SK-N-SH treated with all-trans-retinoic acid at 6 μM for 48 hours (cell line): ENCODE measurements around the gene PTPMT1.

ENCODE experiments used
- ATAC-seq: fragments of 200-7000 bp; cut with Tn5 transposase; 3 replicates; pipeline ENCODE4 v1.9.1; 2020; ENCODE audit warnings: mild to moderate bottlenecking, moderate library complexity
- ARNTL ChIP-seq: fragments of 450-650 bp; formaldehyde crosslinking; IDR thresholded peaks from 2 replicates; pipeline ENCODE4 v1.5.0; 2020; ENCODE audit warnings: low read depth, mild to moderate bottlenecking, moderate library complexity, borderline replicate concordance
- BACH2 ChIP-seq: fragments of 250-450 bp; sonication (Bioruptor Pico); IDR thresholded peaks from 2 replicates; pipeline ENCODE4 v1.9.0; 2021; ENCODE audit warnings: mild to moderate bottlenecking, borderline replicate concordance
- ESRRG ChIP-seq: fragments of 250-450 bp; sonication (Bioruptor Pico); IDR thresholded peaks from 2 replicates; pipeline ENCODE4 v1.6.1; 2021; ENCODE audit warnings: mild to moderate bottlenecking
- GLIS3 ChIP-seq: fragments of 250-450 bp; sonication (Bioruptor Pico); IDR thresholded peaks from 2 replicates; pipeline ENCODE4 v1.5.0; 2020; ENCODE audit warnings: mild to moderate bottlenecking, moderate library complexity
- ISL1 ChIP-seq: fragments of 250-450 bp; sonication (Bioruptor Pico); IDR thresholded peaks from 2 replicates; pipeline ENCODE4 v2.1.2; 2022; ENCODE audit warnings: mild to moderate bottlenecking, moderate library complexity
- OSR1 ChIP-seq: fragments of 250-450 bp; sonication (Bioruptor Pico); IDR thresholded peaks from 2 replicates; pipeline ENCODE4 v1.8.0; 2022; ENCODE audit warnings: moderate library complexity, mild to moderate bottlenecking, inconsistent platforms
- PPARA ChIP-seq: fragments of 250-450 bp; sonication (Bioruptor Pico); IDR thresholded peaks from 2 replicates; pipeline ENCODE4 v1.5.0; 2020; ENCODE audit warnings: mild to moderate bottlenecking, borderline replicate concordance
- RARB ChIP-seq: fragments of 250-450 bp; sonication (Bioruptor Pico); IDR thresholded peaks from 2 replicates; pipeline ENCODE4 v1.8.0; 2021; ENCODE audit warnings: mild to moderate bottlenecking, moderate library complexity
- TCF4 ChIP-seq: fragments of 250-450 bp; sonication (Bioruptor Pico); IDR thresholded peaks from 2 replicates; pipeline ENCODE4 v1.8.0; 2021; ENCODE audit warnings: mild to moderate bottlenecking, moderate library complexity, borderline replicate concordance
- ZC3H10 ChIP-seq: fragments of 250-450 bp; sonication (Bioruptor Pico); IDR thresholded peaks from 2 replicates; pipeline ENCODE4 v1.5.1; 2021; ENCODE audit warnings: mild to moderate bottlenecking, moderate library complexity
- ZFP3 ChIP-seq: fragments of 250-450 bp; sonication (Bioruptor Pico); IDR thresholded peaks from 2 replicates; pipeline ENCODE4 v1.5.0; 2020; ENCODE audit warnings: mild to moderate bottlenecking, moderate library complexity
- ZFP30 ChIP-seq: fragments of 450-650 bp; formaldehyde crosslinking; IDR thresholded peaks from 2 replicates; pipeline ENCODE4 v1.5.0; 2022; ENCODE audit warnings: mild to moderate bottlenecking, moderate library complexity
- ZNF565 ChIP-seq: fragments of 450-650 bp; formaldehyde crosslinking; conservative IDR thresholded peaks from 2 replicates; pipeline ENCODE4 v1.5.0; 2020; ENCODE audit warnings: low read depth, mild to moderate bottlenecking, moderate library complexity
- ZNF70 ChIP-seq: fragments of 450-650 bp; formaldehyde crosslinking; IDR thresholded peaks from 2 replicates; pipeline ENCODE4 v1.5.0; 2020; ENCODE audit warnings: mild to moderate bottlenecking, moderate library complexity
- ZNF8 ChIP-seq: fragments of 450-650 bp; formaldehyde crosslinking; IDR thresholded peaks from 2 replicates; pipeline ENCODE4 v1.5.0; 2020; ENCODE audit warnings: mild to moderate bottlenecking, moderate library complexity
- TF ChIP-seq, protein P1 (sequence below): fragments of 250-450 bp; sonication (Bioruptor Pico); IDR thresholded peaks from 2 replicates; pipeline ENCODE4 v1.5.0; 2020; ENCODE audit warnings: mild to moderate bottlenecking, moderate library complexity
- TF ChIP-seq, protein P2 (sequence below): fragments of 250-450 bp; sonication (Bioruptor Pico); IDR thresholded peaks from 2 replicates; pipeline ENCODE4 v1.8.0; 2020; ENCODE audit warnings: mild to moderate bottlenecking, moderate library complexity, borderline replicate concordance
- TF ChIP-seq, protein P3 (sequence below): fragments of 250-450 bp; sonication (Bioruptor Pico); IDR thresholded peaks from 2 replicates; pipeline ENCODE4 v1.5.1; 2021; ENCODE audit warnings: mild to moderate bottlenecking, moderate library complexity

The PTPMT1 gene

DNA sequence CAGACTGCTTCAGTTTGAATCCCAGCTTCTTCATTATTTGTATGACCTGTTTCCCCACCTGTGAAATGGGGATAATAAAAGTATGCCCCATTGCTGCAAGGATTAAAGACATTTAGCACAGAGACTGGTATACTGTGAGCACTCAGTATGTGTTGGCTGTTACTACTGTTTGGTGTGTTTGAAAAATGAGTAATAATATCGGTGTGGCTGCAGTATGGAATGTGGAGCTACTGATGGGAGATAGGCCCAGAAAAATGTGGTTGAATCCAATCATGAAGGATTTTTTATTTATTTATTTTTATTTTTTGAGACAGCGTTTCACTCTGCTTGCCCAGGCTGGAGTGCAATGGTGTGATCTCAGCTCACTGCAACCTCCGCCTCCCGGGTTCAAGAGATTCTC lies 37.9 kb downstream of the PTPMT1 start:
- TF ChIP-seq ZNF565 (CRISPR knock-in tag) = no peak
- TF ChIP-seq ZC3H10 = no peak
- TF ChIP-seq GLIS3 = no peak
- TF ChIP-seq, protein P1, sequence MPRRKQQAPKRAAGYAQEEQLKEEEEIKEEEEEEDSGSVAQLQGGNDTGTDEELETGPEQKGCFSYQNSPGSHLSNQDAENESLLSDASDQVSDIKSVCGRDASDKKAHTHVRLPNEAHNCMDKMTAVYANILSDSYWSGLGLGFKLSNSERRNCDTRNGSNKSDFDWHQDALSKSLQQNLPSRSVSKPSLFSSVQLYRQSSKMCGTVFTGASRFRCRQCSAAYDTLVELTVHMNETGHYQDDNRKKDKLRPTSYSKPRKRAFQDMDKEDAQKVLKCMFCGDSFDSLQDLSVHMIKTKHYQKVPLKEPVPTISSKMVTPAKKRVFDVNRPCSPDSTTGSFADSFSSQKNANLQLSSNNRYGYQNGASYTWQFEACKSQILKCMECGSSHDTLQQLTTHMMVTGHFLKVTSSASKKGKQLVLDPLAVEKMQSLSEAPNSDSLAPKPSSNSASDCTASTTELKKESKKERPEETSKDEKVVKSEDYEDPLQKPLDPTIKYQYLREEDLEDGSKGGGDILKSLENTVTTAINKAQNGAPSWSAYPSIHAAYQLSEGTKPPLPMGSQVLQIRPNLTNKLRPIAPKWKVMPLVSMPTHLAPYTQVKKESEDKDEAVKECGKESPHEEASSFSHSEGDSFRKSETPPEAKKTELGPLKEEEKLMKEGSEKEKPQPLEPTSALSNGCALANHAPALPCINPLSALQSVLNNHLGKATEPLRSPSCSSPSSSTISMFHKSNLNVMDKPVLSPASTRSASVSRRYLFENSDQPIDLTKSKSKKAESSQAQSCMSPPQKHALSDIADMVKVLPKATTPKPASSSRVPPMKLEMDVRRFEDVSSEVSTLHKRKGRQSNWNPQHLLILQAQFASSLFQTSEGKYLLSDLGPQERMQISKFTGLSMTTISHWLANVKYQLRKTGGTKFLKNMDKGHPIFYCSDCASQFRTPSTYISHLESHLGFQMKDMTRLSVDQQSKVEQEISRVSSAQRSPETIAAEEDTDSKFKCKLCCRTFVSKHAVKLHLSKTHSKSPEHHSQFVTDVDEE (CRISPR knock-in tag) = no peak
- TF ChIP-seq, all 23 proteins: peak for 0
- ATAC-seq = no peak

- no peak for ATAC-seq
- TF ChIP-seq, protein P2, sequence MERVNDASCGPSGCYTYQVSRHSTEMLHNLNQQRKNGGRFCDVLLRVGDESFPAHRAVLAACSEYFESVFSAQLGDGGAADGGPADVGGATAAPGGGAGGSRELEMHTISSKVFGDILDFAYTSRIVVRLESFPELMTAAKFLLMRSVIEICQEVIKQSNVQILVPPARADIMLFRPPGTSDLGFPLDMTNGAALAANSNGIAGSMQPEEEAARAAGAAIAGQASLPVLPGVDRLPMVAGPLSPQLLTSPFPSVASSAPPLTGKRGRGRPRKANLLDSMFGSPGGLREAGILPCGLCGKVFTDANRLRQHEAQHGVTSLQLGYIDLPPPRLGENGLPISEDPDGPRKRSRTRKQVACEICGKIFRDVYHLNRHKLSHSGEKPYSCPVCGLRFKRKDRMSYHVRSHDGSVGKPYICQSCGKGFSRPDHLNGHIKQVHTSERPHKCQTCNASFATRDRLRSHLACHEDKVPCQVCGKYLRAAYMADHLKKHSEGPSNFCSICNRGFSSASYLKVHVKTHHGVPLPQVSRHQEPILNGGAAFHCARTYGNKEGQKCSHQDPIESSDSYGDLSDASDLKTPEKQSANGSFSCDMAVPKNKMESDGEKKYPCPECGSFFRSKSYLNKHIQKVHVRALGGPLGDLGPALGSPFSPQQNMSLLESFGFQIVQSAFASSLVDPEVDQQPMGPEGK (CRISPR knock-in tag) = no peak
- TF ChIP-seq OSR1 (CRISPR knock-in tag) = no peak
- TF ChIP-seq ARNTL = no peak
- TF ChIP-seq GLIS3 = no peak
- TF ChIP-seq ZNF70 (CRISPR knock-in tag) = no peak
- no peak for TF ChIP-seq ZFP3 (CRISPR knock-in tag)
Measured at GRCh38 chr11:47605921-47606320, 40.5 kb downstream of the PTPMT1 start.

DNA sequence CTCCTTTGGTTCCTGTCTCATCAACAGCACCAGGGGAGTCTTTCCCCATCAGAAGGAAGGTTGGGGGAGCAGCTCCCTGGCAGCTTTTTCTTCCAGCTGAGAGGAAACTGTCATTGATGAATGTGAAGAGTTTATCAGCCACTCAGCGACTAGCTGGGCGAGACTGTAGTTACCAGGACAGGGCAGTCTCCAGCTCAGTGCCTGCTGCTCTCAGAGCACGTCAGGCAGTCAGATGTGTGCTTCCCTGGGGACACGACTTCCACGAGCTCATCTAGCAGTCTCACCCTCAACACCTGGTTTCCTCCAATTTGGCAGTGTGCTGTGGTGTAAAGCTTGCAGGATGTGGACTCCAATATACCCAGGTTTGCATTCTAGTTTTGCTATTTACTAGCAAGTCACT lies 41.3 kb downstream of the PTPMT1 start:
- ATAC-seq = peak; percentile 62
- TF ChIP-seq, protein P2 (CRISPR knock-in tag) = no peak
- TF ChIP-seq, protein P3, sequence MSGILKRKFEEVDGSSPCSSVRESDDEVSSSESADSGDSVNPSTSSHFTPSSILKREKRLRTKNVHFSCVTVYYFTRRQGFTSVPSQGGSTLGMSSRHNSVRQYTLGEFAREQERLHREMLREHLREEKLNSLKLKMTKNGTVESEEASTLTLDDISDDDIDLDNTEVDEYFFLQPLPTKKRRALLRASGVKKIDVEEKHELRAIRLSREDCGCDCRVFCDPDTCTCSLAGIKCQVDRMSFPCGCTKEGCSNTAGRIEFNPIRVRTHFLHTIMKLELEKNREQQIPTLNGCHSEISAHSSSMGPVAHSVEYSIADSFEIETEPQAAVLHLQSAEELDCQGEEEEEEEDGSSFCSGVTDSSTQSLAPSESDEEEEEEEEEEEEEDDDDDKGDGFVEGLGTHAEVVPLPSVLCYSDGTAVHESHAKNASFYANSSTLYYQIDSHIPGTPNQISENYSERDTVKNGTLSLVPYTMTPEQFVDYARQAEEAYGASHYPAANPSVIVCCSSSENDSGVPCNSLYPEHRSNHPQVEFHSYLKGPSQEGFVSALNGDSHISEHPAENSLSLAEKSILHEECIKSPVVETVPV (CRISPR knock-in tag) = no peak
- TF ChIP-seq GLIS3 (no peak), ZC3H10 (no peak), RARB (CRISPR knock-in tag) (no peak), ZFP30 (CRISPR knock-in tag) (no peak), PPARA (CRISPR knock-in tag) (no peak), ZFP3 (CRISPR knock-in tag) (no peak), OSR1 (CRISPR knock-in tag) (no peak), ZNF70 (CRISPR knock-in tag) (no peak), TCF4 (no peak)
- TF ChIP-seq, protein P1 (CRISPR knock-in tag) = no peak

DNA sequence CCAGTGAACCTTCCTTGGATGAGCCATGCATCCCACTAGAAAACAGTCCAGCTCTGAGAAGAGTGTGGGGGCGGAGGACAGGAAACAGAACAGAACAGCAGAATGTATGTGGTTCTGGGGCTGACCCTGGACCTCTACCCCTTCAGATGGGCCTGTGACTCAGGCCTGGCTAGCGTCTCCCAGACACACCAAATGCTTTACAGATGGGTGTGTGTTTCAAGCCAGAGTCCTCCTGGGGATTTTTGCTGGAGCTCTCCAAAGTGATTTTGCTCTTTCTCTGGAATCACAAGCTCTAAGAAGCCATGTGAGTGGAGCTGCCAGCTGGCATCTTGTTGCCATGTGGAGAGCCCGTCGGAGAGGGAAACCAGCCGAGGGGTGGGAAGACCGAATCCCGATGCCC lies 42.0 kb downstream of the PTPMT1 start:
- peak; percentile 82 for ATAC-seq
- TF ChIP-seq ARNTL = no peak
- TF ChIP-seq ISL1 (CRISPR knock-in tag) = no peak
- no peak for TF ChIP-seq ZNF70 (CRISPR knock-in tag)
- TF ChIP-seq, protein P2 (CRISPR knock-in tag) = no peak
- TF ChIP-seq BACH2 (CRISPR knock-in tag) = no peak
- TF ChIP-seq ZNF8 (CRISPR knock-in tag) = no peak
- TF ChIP-seq GLIS3 = no peak
- TF ChIP-seq TCF4 = no peak; the same call in 1 of the 2 replicates
- TF ChIP-seq RARB (CRISPR knock-in tag) = no peak
- TF ChIP-seq ESRRG (CRISPR knock-in tag) = no peak
- TF ChIP-seq, protein P3 (CRISPR knock-in tag) = no peak
- no peak for TF ChIP-seq ZFP3 (CRISPR knock-in tag)
- no peak for TF ChIP-seq OSR1 (CRISPR knock-in tag)
- TF ChIP-seq ZFP30 (CRISPR knock-in tag) = no peak
- TF ChIP-seq PPARA (CRISPR knock-in tag) = no peak
